Loucy (cell line): ENCODE results near the gene CAPN14.

Experiments used
- EZH2phosphoT487 ChIP-seq: fragments of 200-600 bp; IDR thresholded peaks from 2 replicates; pipeline ENCODE4 v1.6.1; 2018; ENCODE audit warnings: antibody characterized with exemption, mild to moderate bottlenecking, moderate library complexity, borderline replicate concordance
- TF ChIP-seq, protein P1 (sequence below): fragments of 200-600 bp; sonication (generic); conservative IDR thresholded peaks from 2 replicates; pipeline ENCODE4 v1.5.1; 2014; ENCODE audit warnings: mild to moderate bottlenecking, antibody characterized with exemption, low read length

DNA sequence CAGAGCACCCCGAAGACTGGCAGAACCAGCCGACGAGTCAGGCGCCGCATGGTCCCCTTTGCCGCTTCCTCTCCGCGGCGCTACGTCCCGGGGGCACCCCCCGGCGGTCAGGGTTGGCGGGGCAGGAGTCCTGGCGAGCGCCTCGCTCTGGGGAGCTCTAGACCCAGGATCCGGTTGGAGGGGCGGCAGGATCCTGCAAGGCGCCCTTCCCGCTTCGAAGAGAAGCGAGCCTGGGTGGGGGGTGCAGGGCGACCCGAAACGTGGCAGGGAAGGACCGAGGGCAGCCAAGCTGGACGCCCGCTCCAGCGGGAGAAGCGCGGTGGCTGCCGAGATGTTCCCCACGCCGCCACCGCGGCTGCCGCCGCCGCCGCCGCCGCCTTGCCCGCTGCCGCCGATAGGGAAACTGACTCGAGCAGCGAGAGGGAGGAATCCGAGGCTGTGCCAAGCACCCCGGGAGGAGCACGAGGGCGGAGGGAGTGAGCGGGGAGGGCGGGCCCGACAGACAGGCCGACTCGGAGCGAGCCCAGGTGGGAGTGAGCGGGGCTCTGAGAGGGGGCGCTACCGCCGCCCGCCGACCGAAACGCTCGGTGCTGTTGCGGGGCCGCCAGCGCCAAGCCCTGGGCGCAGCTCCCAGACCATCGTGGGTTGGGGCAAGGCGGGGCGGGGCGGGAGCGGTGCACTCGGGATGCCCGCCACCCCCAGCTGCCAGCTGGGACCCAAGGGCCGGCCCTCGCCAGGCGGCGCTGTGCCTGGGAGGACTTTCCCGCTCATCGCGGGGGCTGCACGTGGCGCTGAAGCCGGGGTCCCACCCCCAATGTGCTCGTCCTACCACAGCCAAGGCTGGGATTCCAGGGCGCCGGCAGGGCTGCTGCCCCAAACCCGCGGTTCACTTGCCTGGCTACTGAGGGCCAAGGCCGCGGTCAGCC lies 79.0 kb downstream of the CAPN14 start, which contains the start of gene GALNT14:
- TF ChIP-seq, protein P1, sequence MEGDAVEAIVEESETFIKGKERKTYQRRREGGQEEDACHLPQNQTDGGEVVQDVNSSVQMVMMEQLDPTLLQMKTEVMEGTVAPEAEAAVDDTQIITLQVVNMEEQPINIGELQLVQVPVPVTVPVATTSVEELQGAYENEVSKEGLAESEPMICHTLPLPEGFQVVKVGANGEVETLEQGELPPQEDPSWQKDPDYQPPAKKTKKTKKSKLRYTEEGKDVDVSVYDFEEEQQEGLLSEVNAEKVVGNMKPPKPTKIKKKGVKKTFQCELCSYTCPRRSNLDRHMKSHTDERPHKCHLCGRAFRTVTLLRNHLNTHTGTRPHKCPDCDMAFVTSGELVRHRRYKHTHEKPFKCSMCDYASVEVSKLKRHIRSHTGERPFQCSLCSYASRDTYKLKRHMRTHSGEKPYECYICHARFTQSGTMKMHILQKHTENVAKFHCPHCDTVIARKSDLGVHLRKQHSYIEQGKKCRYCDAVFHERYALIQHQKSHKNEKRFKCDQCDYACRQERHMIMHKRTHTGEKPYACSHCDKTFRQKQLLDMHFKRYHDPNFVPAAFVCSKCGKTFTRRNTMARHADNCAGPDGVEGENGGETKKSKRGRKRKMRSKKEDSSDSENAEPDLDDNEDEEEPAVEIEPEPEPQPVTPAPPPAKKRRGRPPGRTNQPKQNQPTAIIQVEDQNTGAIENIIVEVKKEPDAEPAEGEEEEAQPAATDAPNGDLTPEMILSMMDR: no peak
- no peak for TF ChIP-seq EZH2phosphoT487
